H9 (cell line): ENCODE data around the gene MRAP2. TPM values are rescaled to one million over a fixed set of nuclear protein-coding genes. Genes with fewer than 3 reads are reported as not detected.

Source experiments
- DNase-seq: peaks from one replicate; pipeline ENCODE4 v3.0.0-alpha.2; 2017
- H2AFZ ChIP-seq: one replicate; pipeline ENCODE4 v1.6.1; 2013; ENCODE audit warnings: mild to moderate bottlenecking, low read length, control low read depth, moderate library complexity
- H2AK5ac ChIP-seq: 2 replicates; pipeline ENCODE4 v1.6.1; 2013; ENCODE audit warnings: low read length, control low read depth, mixed read lengths; ENCODE audit not compliant: insufficient read length
- H2BK120ac ChIP-seq: one replicate; pipeline ENCODE4 v1.6.1; 2013; ENCODE audit warnings: low read depth, mild to moderate bottlenecking, low read length, control low read depth, inconsistent platforms; ENCODE audit not compliant: poor library complexity, severe bottlenecking
- H2BK12ac ChIP-seq: 2 replicates; pipeline ENCODE4 v1.6.1; 2013; ENCODE audit warnings: low read length, control low read depth, mixed read lengths, low read depth; ENCODE audit not compliant: insufficient read length
- H2BK15ac ChIP-seq: 2 replicates; pipeline ENCODE4 v1.6.1; 2013; ENCODE audit warnings: low read depth, low read length, control low read depth
- H2BK20ac ChIP-seq: one replicate; pipeline ENCODE4 v1.6.1; 2013; ENCODE audit warnings: low read depth, mild to moderate bottlenecking, low read length, control low read depth, inconsistent platforms; ENCODE audit not compliant: poor library complexity, severe bottlenecking
- H2BK5ac ChIP-seq: 2 replicates; pipeline ENCODE4 v1.6.1; 2013; ENCODE audit warnings: low read length, control low read depth, mixed read lengths; ENCODE audit not compliant: insufficient read length
- H3K14ac ChIP-seq: 2 replicates; pipeline ENCODE4 v1.6.1; 2013; ENCODE audit warnings: low read length, control low read depth; ENCODE audit not compliant: insufficient read depth
- H3K18ac ChIP-seq: 2 replicates; pipeline ENCODE4 v1.6.1; 2013; ENCODE audit warnings: low read depth, mild to moderate bottlenecking, mixed read lengths, low read length, control low read depth; ENCODE audit not compliant: insufficient read length
- H3K23ac ChIP-seq: 2 replicates; pipeline ENCODE4 v1.6.1; 2013; ENCODE audit warnings: low read length, control low read depth, mixed read lengths, low read depth; ENCODE audit not compliant: insufficient read length
- H3K23me2 ChIP-seq: 2 replicates; pipeline ENCODE4 v1.6.1; 2013; ENCODE audit warnings: low read depth, mild to moderate bottlenecking, mixed read lengths, low read length, control low read depth; ENCODE audit not compliant: insufficient read length, poor library complexity, severe bottlenecking
- H3K27ac ChIP-seq: 2 replicates; pipeline ENCODE4 v1.5.1; 2013; ENCODE audit warnings: low read length, control low read depth, mixed read lengths, low read depth; ENCODE audit not compliant: insufficient read length
- H3K27me3 ChIP-seq: 2 replicates; pipeline ENCODE4 v1.6.1; 2013; ENCODE audit warnings: low read length, control low read depth, inconsistent platforms; ENCODE audit not compliant: insufficient read depth
- H3K4ac ChIP-seq: 2 replicates; pipeline ENCODE4 v1.6.1; 2013; ENCODE audit warnings: low read depth, mild to moderate bottlenecking, control low read depth, inconsistent platforms, low read length, moderate library complexity
- H3K4me1 ChIP-seq: 2 replicates; pipeline ENCODE4 v1.6.1; 2013; ENCODE audit warnings: low read length, control low read depth, inconsistent platforms; ENCODE audit not compliant: insufficient read depth
- H3K4me2 ChIP-seq: 2 replicates; pipeline ENCODE4 v1.6.1; 2013; ENCODE audit warnings: low read length, control low read depth, mixed read lengths; ENCODE audit not compliant: insufficient read length, insufficient read depth
- H3K56ac ChIP-seq: 2 replicates; pipeline ENCODE4 v1.6.1; 2013; ENCODE audit warnings: low read depth, mild to moderate bottlenecking, mixed read lengths, low read length, control low read depth; ENCODE audit not compliant: insufficient read length
- H3K79me1 ChIP-seq: 2 replicates; pipeline ENCODE4 v1.6.1; 2013; ENCODE audit warnings: low read depth, mild to moderate bottlenecking, moderate library complexity, low read length, control low read depth, inconsistent platforms; ENCODE audit not compliant: insufficient read depth, poor library complexity, severe bottlenecking
- H3K79me2 ChIP-seq: 2 replicates; pipeline ENCODE4 v1.6.1; 2013; ENCODE audit warnings: low read length, control low read depth, inconsistent platforms; ENCODE audit not compliant: insufficient read depth
- H3K9ac ChIP-seq: 2 replicates; pipeline ENCODE4 v1.6.1; 2013; ENCODE audit warnings: low read length, control low read depth, mixed read lengths; ENCODE audit not compliant: insufficient read length; ENCODE audit errors: extremely low read depth
- H3K9me3 ChIP-seq: one replicate; pipeline ENCODE4 v1.6.1; 2013; ENCODE audit warnings: low read depth, low read length, inconsistent platforms; ENCODE audit not compliant: control insufficient read depth
- H3T11ph ChIP-seq: one replicate; pipeline ENCODE4 v1.6.1; 2013; ENCODE audit warnings: mild to moderate bottlenecking, low read length, control low read depth, inconsistent platforms
- H4K20me1 ChIP-seq: one replicate; pipeline ENCODE4 v1.6.1; 2013; ENCODE audit not compliant: control insufficient read depth, insufficient read length, insufficient read depth
- H4K5ac ChIP-seq: 2 replicates; pipeline ENCODE4 v1.6.1; 2013; ENCODE audit warnings: low read depth, mild to moderate bottlenecking, mixed read lengths, low read length, control low read depth; ENCODE audit not compliant: insufficient read length
- H4K8ac ChIP-seq: replicated peaks from 2 replicates; pipeline ENCODE4 v1.6.1; 2013; ENCODE audit warnings: low read length, control low read depth, mixed read lengths, low read depth; ENCODE audit not compliant: insufficient read length
- H4K91ac ChIP-seq: 2 replicates; pipeline ENCODE4 v1.6.1; 2013; ENCODE audit warnings: low read depth, mild to moderate bottlenecking, moderate library complexity, mixed read lengths, low read length, control low read depth; ENCODE audit not compliant: insufficient read length
- H3K27ac Mint-ChIP-seq, 3 experiments: 2 replicates in 2 of 3; 3 replicates in 1 of 3; pipeline ENCODE4 v1.8.0; 2020 to 2021; ENCODE audit warnings: mixed read lengths in 3 of 3, mild to moderate bottlenecking in 1 of 3, moderate library complexity in 1 of 3
- H3K27me3 Mint-ChIP-seq: 2 replicates; pipeline ENCODE4 v1.8.0; 2021; ENCODE audit warnings: low read depth, mild to moderate bottlenecking, moderate library complexity, mixed read lengths
- H3K36me3 Mint-ChIP-seq, 3 experiments: 2 replicates in 2 of 3; 3 replicates in 1 of 3; pipeline ENCODE4 v1.8.0; 2020 to 2021; ENCODE audit warnings: low read depth in 3 of 3, mixed read lengths in 3 of 3; ENCODE audit not compliant: insufficient read depth in 1 of 3
- H3K4me1 Mint-ChIP-seq, 2 experiments: 2 replicates each; pipeline ENCODE4 v1.8.0; 2020; ENCODE audit warnings: mixed read lengths in 2 of 2
- H3K4me3 Mint-ChIP-seq, 2 experiments: 2 replicates in 1 of 2; 3 replicates in 1 of 2; pipeline ENCODE4 v1.8.0; 2020 to 2021; ENCODE audit warnings: mild to moderate bottlenecking in 2 of 2, mixed read lengths in 2 of 2, moderate library complexity in 1 of 2
- H3K9me3 Mint-ChIP-seq, 2 experiments: 2 replicates in 1 of 2; 3 replicates in 1 of 2; pipeline ENCODE4 v1.8.0; 2020; ENCODE audit warnings: mild to moderate bottlenecking in 2 of 2, mixed read lengths in 2 of 2, moderate library complexity in 1 of 2
- CTCF ChIP-seq: fragments of 200-600 bp; sonication (generic); conservative IDR thresholded peaks from 3 replicates; pipeline ENCODE4 v1.8.0; 2021; ENCODE audit warnings: antibody characterized with exemption, mild to moderate bottlenecking
- WGBS: extraction: QIAGEN DNeasy Blood & Tissue Kit; methylation state at CpG from one replicate; pipeline ENCODE4 v1.1.7; 2013; ENCODE audit warnings: missing lambda C conversion rate, low lambda C conversion rate, mixed read lengths; ENCODE audit not compliant: insufficient read length; ENCODE audit errors: extremely low coverage; 5-methylcytosine and 5-hydroxymethylcytosine counted together
- total RNA-seq: library from RNA; stranded (reverse); gene quantifications from 2 replicates; pipeline ENCODE4 v1.2.1, GENCODE V29; 2021

Gene MRAP2
- total RNA-seq, 1 experiment from 2014 or later = 8.0 TPM

- H3K4me1 Mint-ChIP-seq = peaks cover 21 to 25% of the 10 kb centered on the region in 2 experiments
Measured at GRCh38 chr6:84035484-84035883, 1.9 kb downstream of the MRAP2 start.

More at GRCh38 chr6:84035484-84035883, 1.9 kb downstream of the MRAP2 start:
- H4K91ac ChIP-seq = no peak overlapping the region
- H3K27ac ChIP-seq = no peak overlapping the region
- H2BK20ac ChIP-seq = no peak overlapping the region
- H4K20me1 ChIP-seq = no peaks in the 10 kb centered on the region
- no peak overlapping the region for H3K4ac ChIP-seq
- no peak overlapping the region for H2BK5ac ChIP-seq
- Mint-ChIP-seq H3K36me3 (peaks cover 17 to 47% (median 31%) of the 10 kb centered on the region in 3 experiments), H3K9me3 (peaks cover 35 to 43% of the 10 kb centered on the region in 2 experiments), H3K27me3 (peaks cover 23% of the 10 kb centered on the region), H3K27ac (no peak overlapping the region; a peak in 1 of 7 replicates), H3K4me3 (no peak overlapping the region)
- no peak overlapping the region for H4K5ac ChIP-seq
- H3K23ac ChIP-seq = no peak overlapping the region
- H4K8ac ChIP-seq = no peak overlapping the region
- H2AK5ac ChIP-seq = no peak overlapping the region
- H3T11ph ChIP-seq = no peak overlapping the region
- no peak overlapping the region for H2BK15ac ChIP-seq
- no peak overlapping the region for H3K56ac ChIP-seq
- no peak overlapping the region for H3K18ac ChIP-seq
- H3K27me3 ChIP-seq = peaks cover 2% of the 10 kb centered on the region; the same call in 1 of the 2 replicates
- no peak overlapping the region for H3K14ac ChIP-seq
- H3K79me1 ChIP-seq = no peaks in the 10 kb centered on the region
- H3K23me2 ChIP-seq = peaks cover 6% of the 10 kb centered on the region
- H2BK120ac ChIP-seq = no peak overlapping the region
- no peak for TF ChIP-seq CTCF
- H3K9ac ChIP-seq = no peak overlapping the region
- DNase-seq = no peak
- no peak overlapping the region for H3K4me2 ChIP-seq
- no peaks in the 10 kb centered on the region for H3K79me2 ChIP-seq
- no peak overlapping the region for H2AFZ ChIP-seq
- no CpG with 5 or more reads among the region's 6 CpGs for WGBS
- no peaks in the 10 kb centered on the region; the same call in 1 of the 2 replicates for H3K4me1 ChIP-seq
- no peaks in the 10 kb centered on the region for H3K9me3 ChIP-seq
- H2BK12ac ChIP-seq = no peak overlapping the region
